Esophagus muscularis mucosa (tissue), 4 donors: Measurements from ENCODE around the gene MAML3. TPM values are rescaled to one million over a fixed set of nuclear protein-coding genes. Genes with fewer than 3 reads are reported as not detected.

ENCODE experiments used
- DNase-seq: peaks from one replicate; pipeline ENCODE4 v3.0.0-alpha.2; 2017; ENCODE audit errors: extremely low spot score
- H3K27ac ChIP-seq, 4 donors: fragments of 200-600 bp; sonication (generic); replicated peaks in 1 of 4; 1 replicate in 3 of 4; 2 replicates in 1 of 4; pipeline ENCODE4 v1.5.1; 2016 to 2019; ENCODE audit warnings: mild to moderate bottlenecking in 1 of 4
- H3K27me3 ChIP-seq, 4 donors: fragments of 200-600 bp; sonication (generic); one replicate each; pipeline versions ENCODE4 v1.5.1 to v1.6.0; 2016 to 2019
- H3K36me3 ChIP-seq, 4 donors: fragments of 200-600 bp; sonication (generic); one replicate each; pipeline ENCODE4 v1.5.1; 2016 to 2019
- H3K4me1 ChIP-seq, 4 donors: fragments of 200-600 bp; sonication (generic); one replicate each; pipeline ENCODE4 v1.5.1; 2016 to 2019
- H3K4me3 ChIP-seq, 4 donors: fragments of 200-600 bp; sonication (generic); 1 replicate in 2 of 4; 2 replicates in 2 of 4; pipeline ENCODE4 v1.5.1; 2016 to 2019; ENCODE audit warnings: mild to moderate bottlenecking in 4 of 4, moderate library complexity in 1 of 4
- H3K9me3 ChIP-seq, 4 donors: fragments of 200-600 bp; sonication (generic); 1 replicate in 3 of 4; 2 replicates in 1 of 4; pipeline ENCODE4 v1.5.1; 2016 to 2019
- CTCF ChIP-seq, 3 experiments: fragments of 200-600 bp in 2 of 3; fragments of 450-650 bp in 1 of 3; sonication (generic) in 2 of 3; IDR thresholded peaks; one replicate each; pipeline ENCODE4 v1.5.1; 2017 to 2019; ENCODE audit warnings: antibody characterized with exemption in 3 of 3, mild to moderate bottlenecking in 2 of 3, moderate library complexity in 1 of 3
- EP300 ChIP-seq: sonication (generic); formaldehyde crosslinking; IDR thresholded peaks from one replicate; pipeline ENCODE4 v1.6.1; 2017; ENCODE audit warnings: antibody characterized with exemption
- POLR2A ChIP-seq: fragments of 450-650 bp; IDR thresholded peaks from one replicate; pipeline ENCODE4 v1.6.1; 2017; ENCODE audit warnings: antibody characterized with exemption, moderate library complexity, mild to moderate bottlenecking, low read depth
- POLR2AphosphoS5 ChIP-seq, 2 donors: sonication (generic); formaldehyde crosslinking; IDR thresholded peaks; one replicate each; pipeline ENCODE4 v1.6.1; 2017; ENCODE audit warnings: antibody characterized with exemption in 2 of 2
- WGBS: methylation state at CpG from one replicate; pipeline ENCODE4 v1.1.5; 2018; 5-methylcytosine and 5-hydroxymethylcytosine counted together
- intact Hi-C: fragments of 100-400 bp; cut with DNase I; formaldehyde crosslinking; loops from one replicate; pipeline ENCODE4 v1.15.1; 2023
- total RNA-seq, 4 donors: library from RNA; depleted of rRNA; stranded (reverse); fragments of >200 nt; gene quantifications; one replicate each; pipeline versions ENCODE4 v1.1.0 to v1.2.1, GENCODE V29; 2016

MAML3 gene
- total RNA-seq, 4 donors from 2014 or later = 5.0 to 8.7 (median 7.1) TPM

DNA sequence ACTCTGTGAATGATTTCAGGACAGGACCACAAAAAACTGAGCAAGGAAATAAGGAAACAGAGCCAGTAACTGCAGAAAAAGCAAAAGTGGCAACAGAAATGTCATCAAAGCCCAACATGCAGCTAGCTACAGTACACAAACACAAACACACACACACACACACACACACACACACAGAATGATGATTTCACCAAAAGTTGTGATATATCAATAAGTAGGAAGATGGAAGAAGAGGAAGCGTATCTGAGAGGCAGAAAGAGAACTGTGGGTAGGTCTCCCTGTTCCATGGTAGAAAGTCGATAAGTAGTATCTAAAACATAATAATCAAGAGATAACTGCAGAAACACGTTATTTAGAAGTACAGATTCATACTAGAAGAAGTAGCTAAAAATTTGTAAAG lies 340.1 kb downstream of the MAML3 start:
- no peak for DNase-seq
- Histone ChIP-seq H3K9me3 (peaks cover 0 to 9% (median 4%) of the 10 kb centered on the region in 4 donors), H3K4me1 (peaks cover 40 to 49% (median 42%) of the 10 kb centered on the region in 4 donors), H3K27ac (peak overlapping the region; percentile 68 to 78 (median 74)), H3K27me3 (no peaks in the 10 kb centered on the region), H3K4me3 (no peak overlapping the region), H3K36me3 (no peaks in the 10 kb centered on the region)
- no peak for TF ChIP-seq POLR2A
- TF ChIP-seq POLR2AphosphoS5 (IDR thresholded peaks at IDR 0.05) = no peak
- TF ChIP-seq CTCF (IDR thresholded peaks at IDR 0.05) = no peak
- no peak for TF ChIP-seq EP300
- intact Hi-C loops = no loop called here
- 77% methylated on average over 3 of the region's 3 CpGs for WGBS

- Histone ChIP-seq H3K4me3 (no peak overlapping the region), H3K9me3 (peaks cover 0 to 9% (median 4%) of the 10 kb centered on the region in 4 donors), H3K27me3 (no peaks in the 10 kb centered on the region), H3K27ac (no peak overlapping the region), H3K4me1 (peaks cover 43 to 52% (median 45%) of the 10 kb centered on the region in 4 donors), H3K36me3 (no peaks in the 10 kb centered on the region)
- no peak for DNase-seq
- WGBS = 90% methylated on average over 1 of the region's 1 CpG
- intact Hi-C loops = no loop called here
- TF ChIP-seq EP300 (no peak), POLR2A (no peak), CTCF (IDR thresholded peaks at IDR 0.05) (no peak), POLR2AphosphoS5 (IDR thresholded peaks at IDR 0.05) (no peak)
These were observed 343.3 kb downstream of the MAML3 start for GRCh38 chr4:139810710-139811109.

- no peak overlapping the region for H3K4me3 ChIP-seq
These were observed 344.2 kb downstream of the MAML3 start for GRCh38 chr4:139809757-139810140.

GRCh38 chr4:139808808-139809756 lies 344.9 kb downstream of the MAML3 start:
- no peaks in the 10 kb centered on the region for H3K36me3 ChIP-seq
- H3K4me1 ChIP-seq = peaks cover 26 to 35% (median 29%) of the 10 kb centered on the region in 4 donors
- no peaks in the 10 kb centered on the region for H3K27me3 ChIP-seq
- intact Hi-C loops = no loop called here
- WGBS = 47% methylated on average over 10 of the region's 11 CpGs
- DNase-seq = no peak
- TF ChIP-seq EP300 (no peak), CTCF (IDR thresholded peaks at IDR 0.05) (no peak), POLR2AphosphoS5 (IDR thresholded peaks at IDR 0.05) (no peak), POLR2A (no peak)
- H3K9me3 ChIP-seq = peaks cover 0 to 9% (median 4%) of the 10 kb centered on the region in 4 donors
- H3K4me3 ChIP-seq = no peak overlapping the region
- H3K27ac ChIP-seq = peak overlapping the region in 3 of 4 donors; percentile 5 to 48 (median 37)

More at GRCh38 chr4:139809757-139810140, 344.2 kb downstream of the MAML3 start:
- Histone ChIP-seq H3K4me1 (peaks cover 33 to 42% (median 35%) of the 10 kb centered on the region in 4 donors), H3K36me3 (no peaks in the 10 kb centered on the region), H3K27me3 (no peaks in the 10 kb centered on the region), H3K9me3 (peaks cover 0 to 9% (median 4%) of the 10 kb centered on the region in 4 donors), H3K27ac (peak overlapping the region in 1 of 4 donors; percentile 37)
- TF ChIP-seq POLR2AphosphoS5 (IDR thresholded peaks at IDR 0.05) = no peak
- intact Hi-C loops = no loop called here
- WGBS = 93% methylated on average over 3 of the region's 3 CpGs
- DNase-seq = no peak

DNA sequence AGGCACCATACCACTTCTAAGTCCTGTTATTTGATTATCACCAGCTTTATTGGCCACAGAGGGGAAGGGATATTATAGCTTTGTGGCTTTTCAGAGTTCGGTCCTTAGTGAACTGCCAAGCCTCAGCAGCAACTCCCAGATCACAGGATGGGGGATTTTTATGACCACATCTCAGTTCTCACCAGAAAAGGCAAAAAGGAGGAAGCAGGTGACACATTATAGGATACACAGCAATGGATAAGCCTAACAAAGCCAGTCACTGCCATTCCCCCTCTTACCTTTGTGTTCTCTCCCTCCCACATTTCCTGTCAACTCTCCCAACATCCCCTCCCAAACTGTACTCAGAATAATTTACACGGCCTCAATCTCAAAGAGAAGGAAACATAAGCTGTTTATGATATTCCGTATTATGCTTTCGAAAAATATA lies 345.6 kb downstream of the MAML3 start:
- Histone ChIP-seq H3K9me3 (peaks cover 0 to 9% (median 4%) of the 10 kb centered on the region in 4 donors), H3K27me3 (no peaks in the 10 kb centered on the region), H3K27ac (peak overlapping the region in 3 of 4 donors; percentile 5 to 48 (median 37)), H3K4me3 (no peak overlapping the region), H3K4me1 (peaks cover 19 to 28% (median 23%) of the 10 kb centered on the region in 4 donors), H3K36me3 (no peaks in the 10 kb centered on the region)
- no peak for DNase-seq
- intact Hi-C loops = no loop called here
- 52% methylated on average over 4 of the region's 4 CpGs for WGBS
- no peak for TF ChIP-seq CTCF (IDR thresholded peaks at IDR 0.05)
- TF ChIP-seq POLR2AphosphoS5 (IDR thresholded peaks at IDR 0.05) = no peak
- TF ChIP-seq EP300 = no peak
- TF ChIP-seq POLR2A = no peak
